HCT116 (cell line): ENCODE results near the gene GPR68. TPM values are rescaled to one million over a fixed set of nuclear protein-coding genes. Genes with fewer than 3 reads are reported as not detected.

Source experiments
- ATAC-seq: fragments of 200-7000 bp; cut with Tn5 transposase; 2 replicates; pipeline ENCODE4 v1.9.1; 2020; ENCODE audit warnings: mild to moderate bottlenecking, moderate library complexity
- BruUV-seq: library from RNA; stranded (reverse); fragments of 400-500 nt; replicated peaks from 2 replicates; lab custom pipeline; 2021; lab: Mats Ljungman, UMichigan
- CTCF ChIA-PET: fragments of 300-600 bp; sonication (Branson Sonifier 250); formaldehyde crosslinking; loops from one replicate; lab custom pipeline; 2021; ENCODE audit warnings: antibody characterized with exemption; lab: Charles Lee
- POLR2A ChIA-PET: fragments of 300-600, 350-600 bp; sonication (Branson Sonifier 250); formaldehyde crosslinking; loops from one replicate; lab custom pipeline; 2021; ENCODE audit warnings: antibody characterized with exemption; lab: Charles Lee
- RAD21 ChIA-PET, 2 experiments: fragments of 300-600 bp; sonication (Branson Sonifier 250); formaldehyde crosslinking; loops; one replicate each; lab custom pipeline; 2023; ENCODE audit warnings: low total read pairs in 2 of 2; ENCODE audit not compliant: uncharacterized antibody in 2 of 2, unreplicated experiment in 2 of 2, low non-redundant PET in 1 of 2; lab: Charles Lee
- DNase-seq: peaks from one replicate; pipeline ENCODE4 v3.0.0-alpha.2; 2010; ENCODE audit warnings: low read depth, low spot score
- H2AFZ ChIP-seq: fragments of 200-600 bp; shearing (Covaris generic), sonication (generic); 2 replicates; pipeline ENCODE4 v1.6.1; 2017; ENCODE audit warnings: low read depth, mixed run types, mixed read lengths, antibody characterized with exemption, low read length; ENCODE audit not compliant: poor library complexity, severe bottlenecking
- H3K27ac ChIP-seq: 2 replicates; pipeline ENCODE4 v1.5.1; 2012; ENCODE audit warnings: low read depth, low read length
- H3K27me3 ChIP-seq: fragments of 200-600 bp; sonication (generic); 2 replicates; pipeline ENCODE4 v1.6.1; 2016; ENCODE audit warnings: mixed run types, low read length, mixed read lengths; ENCODE audit not compliant: insufficient read depth
- H3K36me3 ChIP-seq, 2 experiments: fragments of 200-500 bp in 1 of 2; fragments of 200-600 bp in 1 of 2; sonication (Bioruptor generic) in 1 of 2; sonication (generic) in 1 of 2; 2 replicates each; pipeline versions ENCODE4 v1.5.1 to v1.6.1; 2014 to 2016; ENCODE audit warnings: low read length in 2 of 2, inconsistent platforms in 1 of 2, mixed read lengths in 1 of 2, mixed run types in 1 of 2; ENCODE audit not compliant: insufficient read depth in 2 of 2, control insufficient read depth in 1 of 2
- H3K4me1 ChIP-seq, 2 experiments: fragments of 200-600 bp in 1 of 2; sonication (generic) in 1 of 2; 2 replicates each; pipeline versions ENCODE4 v1.5.1 to v1.6.1; 2012 to 2017; ENCODE audit warnings: low read length in 2 of 2, inconsistent platforms in 1 of 2, mild to moderate bottlenecking in 1 of 2, mixed read lengths in 1 of 2, mixed run types in 1 of 2, moderate library complexity in 1 of 2; ENCODE audit not compliant: insufficient read depth in 2 of 2, control insufficient read depth in 1 of 2
- H3K4me2 ChIP-seq: fragments of 200-600 bp; sonication (generic); 2 replicates; pipeline ENCODE4 v1.6.1; 2017; ENCODE audit warnings: mixed run types, low read length, mixed read lengths
- H3K4me3 ChIP-seq, 2 experiments: fragments of 200-600 bp in 1 of 2; sonication (generic) in 1 of 2; replicated peaks in 1 of 2; 2 replicates each; pipeline ENCODE4 v1.5.1; 2011 to 2016; ENCODE audit warnings: low read length in 2 of 2, control low read depth in 1 of 2, low read depth in 1 of 2, mild to moderate bottlenecking in 1 of 2, mixed read lengths in 1 of 2, mixed run types in 1 of 2
- H3K79me2 ChIP-seq: fragments of 200-600 bp; sonication (generic); 2 replicates; pipeline ENCODE4 v1.6.1; 2017; ENCODE audit warnings: mild to moderate bottlenecking, mixed run types, low read length, moderate library complexity, mixed read lengths; ENCODE audit not compliant: insufficient read depth
- H3K9ac ChIP-seq: fragments of 200-600 bp; sonication (generic); 2 replicates; pipeline ENCODE4 v1.6.1; 2016; ENCODE audit warnings: low read length, mixed read lengths
- H3K9me2 ChIP-seq: fragments of 200-600 bp; sonication (generic), shearing (Covaris generic); 2 replicates; pipeline ENCODE4 v1.6.1; 2017; ENCODE audit warnings: mixed run types, mild to moderate bottlenecking, moderate library complexity; ENCODE audit not compliant: insufficient read depth
- H3K9me3 ChIP-seq, 2 experiments: fragments of 200-500 bp in 1 of 2; fragments of 200-600 bp in 1 of 2; sonication (Bioruptor generic) in 1 of 2; sonication (generic) in 1 of 2; 2 replicates each; pipeline ENCODE4 v1.6.1; 2014 to 2017; ENCODE audit warnings: low read length in 2 of 2, mixed read lengths in 2 of 2, inconsistent platforms in 1 of 2, low read depth in 1 of 2, mild to moderate bottlenecking in 1 of 2, mixed run types in 1 of 2, moderate library complexity in 1 of 2; ENCODE audit not compliant: control insufficient read depth in 1 of 2, insufficient read depth in 1 of 2
- H4K20me1 ChIP-seq: fragments of 200-600 bp; sonication (generic), shearing (Covaris generic); 2 replicates; pipeline ENCODE4 v1.6.1; 2017; ENCODE audit warnings: mixed run types, mild to moderate bottlenecking, moderate library complexity; ENCODE audit not compliant: insufficient read depth
- ATF3 ChIP-seq: IDR thresholded peaks from 2 replicates; pipeline ENCODE4 v1.6.1; 2012
- CEBPB ChIP-seq: IDR thresholded peaks from 2 replicates; pipeline ENCODE4 v1.6.1; 2012; ENCODE audit warnings: low read depth
- CTCF ChIP-seq, 3 experiments: fragments of 200-600 bp in 1 of 3; sonication (generic) in 1 of 3; IDR thresholded peaks in 2 of 3; conservative IDR thresholded peaks in 1 of 3; 2 replicates each; pipeline ENCODE4 v1.5.1; 2012 to 2017; ENCODE audit warnings: low read depth in 2 of 3, low read length in 2 of 3, antibody characterized with exemption in 1 of 3, borderline replicate concordance in 1 of 3, control low read depth in 1 of 3, mild to moderate bottlenecking in 1 of 3, mixed read lengths in 1 of 3, mixed run types in 1 of 3, moderate library complexity in 1 of 3; ENCODE audit not compliant: insufficient read depth in 1 of 3
- EGR1 ChIP-seq: IDR thresholded peaks from 2 replicates; pipeline ENCODE4 v1.6.1; 2012; ENCODE audit warnings: low read depth
- ELF1 ChIP-seq: IDR thresholded peaks from 2 replicates; pipeline ENCODE4 v1.6.1; 2012; ENCODE audit warnings: low read depth, borderline replicate concordance
- EZH2 ChIP-seq: fragments of 200-600 bp; sonication (generic); IDR thresholded peaks from 2 replicates; pipeline ENCODE4 v1.6.1; 2017; ENCODE audit warnings: antibody characterized with exemption, mixed run types
- EZH2phosphoT487 ChIP-seq: fragments of 200-600 bp; IDR thresholded peaks from 2 replicates; pipeline ENCODE4 v1.6.1; 2018; ENCODE audit warnings: antibody characterized with exemption, borderline replicate concordance
- JUND ChIP-seq: IDR thresholded peaks from 2 replicates; pipeline ENCODE4 v1.6.1; 2012
- POLR2A ChIP-seq: IDR thresholded peaks from 2 replicates; pipeline ENCODE4 v1.7.0; 2011; ENCODE audit warnings: borderline replicate concordance; ENCODE audit not compliant: insufficient read depth, insufficient read length; ENCODE audit errors: extremely low read depth
- RAD21 ChIP-seq: IDR thresholded peaks from 2 replicates; pipeline ENCODE4 v1.6.1; 2012; ENCODE audit warnings: low read depth, mild to moderate bottlenecking
- REST ChIP-seq: IDR thresholded peaks from 2 replicates; pipeline ENCODE4 v1.6.1; 2012; ENCODE audit warnings: low read depth
- SIN3A ChIP-seq: IDR thresholded peaks from 2 replicates; pipeline ENCODE4 v1.6.1; 2012; ENCODE audit warnings: low read depth
- TCF7L2 ChIP-seq: IDR thresholded peaks from 2 replicates; pipeline ENCODE4 v1.7.0; 2011; ENCODE audit warnings: borderline replicate concordance, inconsistent platforms; ENCODE audit not compliant: insufficient read depth, insufficient read length; ENCODE audit errors: extremely low read depth
- YY1 ChIP-seq: IDR thresholded peaks from 2 replicates; pipeline ENCODE4 v1.6.1; 2011; ENCODE audit warnings: low read length, low read depth, moderate library complexity, mild to moderate bottlenecking; ENCODE audit not compliant: insufficient replicate concordance; ENCODE audit errors: extremely low read depth
- ZBTB33 ChIP-seq: IDR thresholded peaks from 2 replicates; pipeline ENCODE4 v1.6.1; 2011; ENCODE audit warnings: mild to moderate bottlenecking, low read length, moderate library complexity; ENCODE audit not compliant: insufficient replicate concordance; ENCODE audit errors: extremely low read depth
- ZFX ChIP-seq: fragments of 450-650 bp; IDR thresholded peaks from 2 replicates; pipeline ENCODE4 v1.6.1; 2017
- intact Hi-C: fragments of 100-400 bp; cut with micrococcal nuclease; formaldehyde crosslinking; loops from 2 replicates; pipeline ENCODE4 v1.10.0; 2022
- total RNA-seq: library from RNA; stranded (reverse); gene quantifications from one replicate; pipeline ENCODE4 v1.2.1, GENCODE V29; 2021; ENCODE audit not compliant: unreplicated experiment
- TF ChIP-seq, protein P1 (sequence below): IDR thresholded peaks from 2 replicates; pipeline ENCODE4 v1.6.1; 2012

GPR68 gene
- total RNA-seq, 1 experiment from 2014 or later, result not detected

DNA sequence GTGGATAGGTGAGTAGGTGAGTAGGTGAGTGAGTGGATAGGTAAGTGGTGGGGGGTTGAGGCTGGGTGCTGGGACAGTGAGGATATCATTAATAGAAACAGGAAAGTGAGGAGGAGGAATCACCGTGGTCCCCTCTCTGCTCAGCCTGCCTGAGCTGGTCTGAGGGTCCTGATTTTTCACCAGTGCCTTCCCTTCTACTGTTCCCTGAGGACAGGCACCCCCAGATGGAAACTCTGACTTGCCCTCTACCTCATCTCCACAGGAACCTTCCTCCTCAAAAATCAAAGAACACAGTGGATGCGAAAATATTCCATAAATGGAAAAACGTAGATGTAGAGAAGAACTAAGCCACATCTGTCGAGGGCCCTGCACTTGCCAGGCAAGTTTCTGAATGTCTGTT lies 1.9 kb downstream of the GPR68 start:
- CTCF ChIA-PET, result no interaction called here
- Histone ChIP-seq H4K20me1 (no peaks in the 10 kb centered on the region), H3K27ac (no peak overlapping the region)

More for the DNA sequence above, 1.9 kb downstream of the GPR68 start:
- intact Hi-C loops, result no loop called here
- ATAC-seq (no peak), DNase-seq (no peak)
- no peaks in the 10 kb centered on the region for H3K36me3 ChIP-seq
- no peak overlapping the region for H3K4me2 ChIP-seq
- POLR2A ChIA-PET, result no interaction called here
- no TSS peak for BruUV-seq
- H3K27me3 ChIP-seq, result no peaks in the 10 kb centered on the region
- H3K4me1 ChIP-seq, result peaks cover 0 to 3% of the 10 kb centered on the region in 2 experiments; a peak in 1 of 4 replicates
- no peak overlapping the region for H3K9ac ChIP-seq
- H2AFZ ChIP-seq, result no peak overlapping the region
- H3K9me3 ChIP-seq, result no peaks in the 10 kb centered on the region
- no peaks in the 10 kb centered on the region for H3K9me2 ChIP-seq
- RAD21 ChIA-PET, result no interaction called here
- TF ChIP-seq CEBPB (no peak), SIN3A (no peak), EGR1 (no peak), EZH2 (no peak), EZH2phosphoT487 (no peak), ELF1 (no peak), CTCF (IDR thresholded peaks at IDR 0.05 in 2 of 3, conservative IDR thresholded peaks at IDR 0.05 in 1 of 3; ENCODE audit: borderline replicate concordance in 1 of 3, insufficient read depth in 1 of 3, low read depth in 2 of 3, low read length in 2 of 3) (no peak), ZBTB33 (no peak), ZFX (no peak), JUND (no peak), REST (no peak), YY1 (no peak), ATF3 (no peak), RAD21 (no peak), POLR2A (no peak), TCF7L2 (no peak)
- TF ChIP-seq, protein P1, sequence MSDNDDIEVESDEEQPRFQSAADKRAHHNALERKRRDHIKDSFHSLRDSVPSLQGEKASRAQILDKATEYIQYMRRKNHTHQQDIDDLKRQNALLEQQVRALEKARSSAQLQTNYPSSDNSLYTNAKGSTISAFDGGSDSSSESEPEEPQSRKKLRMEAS, result no peak
- no peaks in the 10 kb centered on the region for H3K79me2 ChIP-seq
- H3K4me3 ChIP-seq, result no peak overlapping the region
